Neural cell (in vitro differentiated cells): Measurements from ENCODE around the gene TULP3. TPM values are rescaled to one million over a fixed set of nuclear protein-coding genes. Genes with fewer than 3 reads are reported as not detected.

ENCODE experiments used
- H2AFZ ChIP-seq: fragments of 200-600, 300-800 bp; sonication (generic), shearing (Covaris generic); 2 replicates; pipeline ENCODE4 v1.6.0; 2014; ENCODE audit warnings: low read depth, mild to moderate bottlenecking, antibody characterized with exemption, low read length, moderate library complexity
- H3F3A ChIP-seq: fragments of 200-600 bp; shearing (Covaris generic); 2 replicates; pipeline ENCODE4 v1.6.1; 2016; ENCODE audit warnings: mild to moderate bottlenecking, moderate library complexity, mixed read lengths, antibody characterized with exemption, low read length; ENCODE audit not compliant: insufficient read depth, poor library complexity, severe bottlenecking
- H3K27ac ChIP-seq: fragments of 200-600, 300-800 bp; sonication (generic), shearing (Covaris generic); 2 replicates; pipeline ENCODE4 v1.5.1; 2014; ENCODE audit warnings: mild to moderate bottlenecking, low read length, moderate library complexity
- H3K27me3 ChIP-seq: fragments of 300-800, 200-600 bp; sonication (generic), shearing (Covaris generic); 2 replicates; pipeline ENCODE4 v1.6.0; 2014; ENCODE audit warnings: mild to moderate bottlenecking, low read depth, low read length, moderate library complexity; ENCODE audit not compliant: insufficient read depth
- H3K36me3 ChIP-seq: fragments of 300-800, 200-600 bp; sonication (generic), shearing (Covaris generic); 2 replicates; pipeline ENCODE4 v1.5.1; 2014; ENCODE audit warnings: mild to moderate bottlenecking, antibody characterized with exemption, low read length, moderate library complexity; ENCODE audit not compliant: insufficient read depth
- H3K4me2 ChIP-seq: fragments of 300-800, 200-600 bp; sonication (generic), shearing (Covaris generic); 2 replicates; pipeline ENCODE4 v1.6.0; 2014; ENCODE audit warnings: mild to moderate bottlenecking, low read length
- H3K4me3 ChIP-seq: fragments of 300-800, 200-600 bp; sonication (generic), shearing (Covaris generic); 2 replicates; pipeline ENCODE4 v1.5.1; 2014; ENCODE audit warnings: mild to moderate bottlenecking, low read length, moderate library complexity
- H3K79me2 ChIP-seq: fragments of 200-600 bp; shearing (Covaris generic); replicated peaks from 2 replicates; pipeline ENCODE4 v1.6.0; 2014; ENCODE audit warnings: mild to moderate bottlenecking, low read length, moderate library complexity; ENCODE audit not compliant: insufficient read depth
- H3K9ac ChIP-seq: fragments of 300-800, 200-600 bp; sonication (generic), shearing (Covaris generic); 2 replicates; pipeline ENCODE4 v1.6.1; 2016; ENCODE audit warnings: mild to moderate bottlenecking, low read length, mixed read lengths
- H3K9me2 ChIP-seq: fragments of 200-600 bp; shearing (Covaris generic); 2 replicates; pipeline ENCODE4 v1.6.1; 2016; ENCODE audit warnings: mild to moderate bottlenecking, low read length, mixed read lengths; ENCODE audit not compliant: insufficient read depth
- H3K9me3 ChIP-seq: fragments of 200-600, 300-800 bp; sonication (generic), shearing (Covaris generic); 2 replicates; pipeline ENCODE4 v1.6.1; 2016; ENCODE audit warnings: mild to moderate bottlenecking, mixed run types, low read length, moderate library complexity, mixed read lengths
- H4K20me1 ChIP-seq: fragments of 200-600 bp; shearing (Covaris generic); 2 replicates; pipeline ENCODE4 v1.6.1; 2016; ENCODE audit warnings: mild to moderate bottlenecking, mixed run types; ENCODE audit not compliant: insufficient read depth
- CTCF ChIP-seq: fragments of 450-650 bp; IDR thresholded peaks from 2 replicates; pipeline ENCODE4 v1.5.1; 2014; ENCODE audit warnings: antibody characterized with exemption, mild to moderate bottlenecking, moderate library complexity; ENCODE audit not compliant: poor library complexity, severe bottlenecking
- EP300 ChIP-seq: fragments of 450-650 bp; conservative IDR thresholded peaks from 2 replicates; pipeline ENCODE4 v1.6.1; 2014; ENCODE audit warnings: antibody characterized with exemption, mild to moderate bottlenecking, moderate library complexity; ENCODE audit not compliant: poor library complexity, severe bottlenecking
- EZH2 ChIP-seq: fragments of 200-600, 300-800 bp; shearing (Covaris generic), sonication (generic); IDR thresholded peaks from 2 replicates; pipeline ENCODE4 v1.6.1; 2014; ENCODE audit warnings: antibody characterized with exemption, low read length, borderline replicate concordance, mild to moderate bottlenecking; ENCODE audit not compliant: insufficient read depth, poor library complexity, severe bottlenecking
- MXI1 ChIP-seq: fragments of 450-650 bp; conservative IDR thresholded peaks from 2 replicates; pipeline ENCODE4 v1.6.1; 2014; ENCODE audit warnings: antibody characterized with exemption, mild to moderate bottlenecking; ENCODE audit not compliant: poor library complexity, severe bottlenecking
- POLR2AphosphoS5 ChIP-seq: IDR thresholded peaks from 2 replicates; pipeline ENCODE4 v1.6.1; 2012
- RAD21 ChIP-seq: fragments of 450-650 bp; conservative IDR thresholded peaks from 2 replicates; pipeline ENCODE4 v1.6.1; 2014; ENCODE audit warnings: antibody characterized with exemption, mild to moderate bottlenecking, moderate library complexity
- REST ChIP-seq: IDR thresholded peaks from 2 replicates; pipeline ENCODE4 v1.6.1; 2012; ENCODE audit warnings: borderline replicate concordance
- SMC3 ChIP-seq: fragments of 450-650 bp; conservative IDR thresholded peaks from 2 replicates; pipeline ENCODE4 v1.6.1; 2014; ENCODE audit warnings: antibody characterized with exemption, mild to moderate bottlenecking, moderate library complexity; ENCODE audit not compliant: poor library complexity
- TAF1 ChIP-seq: IDR thresholded peaks from 2 replicates; pipeline ENCODE4 v1.6.1; 2012; ENCODE audit warnings: low read depth
- polyA plus RNA-seq: library from polyadenylated mRNA; depleted of rRNA; stranded (reverse); fragments of >200 nt; gene quantifications from 2 replicates; pipeline ENCODE4 v1.2.3, GENCODE V29; 2014

The TULP3 gene
- polyA plus RNA-seq, 1 donor from 2014 or later = 9.3 TPM

- H3K9ac ChIP-seq = no peak overlapping the region
- no peaks in the 10 kb centered on the region for H4K20me1 ChIP-seq
- no peaks in the 10 kb centered on the region for H3K9me3 ChIP-seq
- H3K4me2 ChIP-seq = no peak overlapping the region
- H3K9me2 ChIP-seq = no peaks in the 10 kb centered on the region
- no peak overlapping the region for H2AFZ ChIP-seq
- no peaks in the 10 kb centered on the region for H3F3A ChIP-seq
- no peaks in the 10 kb centered on the region for H3K27me3 ChIP-seq
- H3K27ac ChIP-seq = no peak overlapping the region
- H3K79me2 ChIP-seq = no peaks in the 10 kb centered on the region
- no peaks in the 10 kb centered on the region for H3K36me3 ChIP-seq
- no peak overlapping the region for H3K4me3 ChIP-seq
- TF ChIP-seq SMC3 (no peak), MXI1 (no peak), EP300 (no peak), POLR2AphosphoS5 (no peak), CTCF (no peak), TAF1 (no peak), EZH2 (no peak), REST (no peak), RAD21 (no peak)
These were observed 13.6 kb downstream of the TULP3 start for GRCh38 chr12:2904260-2904659.

GRCh38 chr12:2912216-2912575 is 21.5 kb downstream of the TULP3 start:
- Histone ChIP-seq H4K20me1 (no peaks in the 10 kb centered on the region), H3F3A (no peaks in the 10 kb centered on the region), H3K4me3 (no peak overlapping the region), H3K36me3 (no peaks in the 10 kb centered on the region), H3K79me2 (no peaks in the 10 kb centered on the region), H3K9ac (no peak overlapping the region), H2AFZ (no peak overlapping the region), H3K4me2 (no peak overlapping the region), H3K27ac (no peak overlapping the region), H3K9me3 (no peaks in the 10 kb centered on the region), H3K27me3 (no peaks in the 10 kb centered on the region), H3K9me2 (no peaks in the 10 kb centered on the region)
- TF ChIP-seq CTCF (no peak), EZH2 (no peak), SMC3 (no peak), POLR2AphosphoS5 (no peak), REST (no peak), RAD21 (no peak), EP300 (no peak), MXI1 (no peak)
